SH-SY5Y (cell line): ENCODE measurements around the gene SLC24A3.

Experiments used
- GATA2 ChIP-seq: IDR thresholded peaks from 2 replicates; pipeline ENCODE4 v1.6.1; 2011; ENCODE audit warnings: mild to moderate bottlenecking, low read depth, low read length
- GATA3 ChIP-seq: IDR thresholded peaks from 2 replicates; pipeline ENCODE4 v1.6.1; 2011; ENCODE audit warnings: low read depth, mild to moderate bottlenecking, low read length, moderate library complexity

DNA sequence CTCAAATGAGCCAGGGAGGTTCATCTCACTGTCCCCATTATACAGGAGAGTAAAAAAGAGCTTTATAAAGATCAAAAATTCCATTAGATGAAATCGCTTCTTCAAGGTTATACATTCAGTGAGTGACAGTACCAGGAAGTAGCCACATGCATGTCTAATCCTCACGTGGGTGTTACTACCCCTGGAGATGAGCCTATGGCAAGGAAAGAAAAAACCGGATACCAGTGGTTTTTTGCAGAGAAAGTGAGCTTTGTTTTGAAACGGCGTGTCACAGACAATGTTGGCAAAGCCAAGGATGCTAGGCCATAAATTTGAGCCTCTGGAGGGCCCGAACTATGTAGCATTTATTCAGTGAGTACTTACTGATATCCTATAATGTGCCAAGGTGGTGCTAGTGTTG lies 330.7 kb downstream of the SLC24A3 start:
- TF ChIP-seq GATA2 (no peak), GATA3 (no peak)
